ENCODE results near the gene ADGRG2.

The ADGRG2 gene, protein sequence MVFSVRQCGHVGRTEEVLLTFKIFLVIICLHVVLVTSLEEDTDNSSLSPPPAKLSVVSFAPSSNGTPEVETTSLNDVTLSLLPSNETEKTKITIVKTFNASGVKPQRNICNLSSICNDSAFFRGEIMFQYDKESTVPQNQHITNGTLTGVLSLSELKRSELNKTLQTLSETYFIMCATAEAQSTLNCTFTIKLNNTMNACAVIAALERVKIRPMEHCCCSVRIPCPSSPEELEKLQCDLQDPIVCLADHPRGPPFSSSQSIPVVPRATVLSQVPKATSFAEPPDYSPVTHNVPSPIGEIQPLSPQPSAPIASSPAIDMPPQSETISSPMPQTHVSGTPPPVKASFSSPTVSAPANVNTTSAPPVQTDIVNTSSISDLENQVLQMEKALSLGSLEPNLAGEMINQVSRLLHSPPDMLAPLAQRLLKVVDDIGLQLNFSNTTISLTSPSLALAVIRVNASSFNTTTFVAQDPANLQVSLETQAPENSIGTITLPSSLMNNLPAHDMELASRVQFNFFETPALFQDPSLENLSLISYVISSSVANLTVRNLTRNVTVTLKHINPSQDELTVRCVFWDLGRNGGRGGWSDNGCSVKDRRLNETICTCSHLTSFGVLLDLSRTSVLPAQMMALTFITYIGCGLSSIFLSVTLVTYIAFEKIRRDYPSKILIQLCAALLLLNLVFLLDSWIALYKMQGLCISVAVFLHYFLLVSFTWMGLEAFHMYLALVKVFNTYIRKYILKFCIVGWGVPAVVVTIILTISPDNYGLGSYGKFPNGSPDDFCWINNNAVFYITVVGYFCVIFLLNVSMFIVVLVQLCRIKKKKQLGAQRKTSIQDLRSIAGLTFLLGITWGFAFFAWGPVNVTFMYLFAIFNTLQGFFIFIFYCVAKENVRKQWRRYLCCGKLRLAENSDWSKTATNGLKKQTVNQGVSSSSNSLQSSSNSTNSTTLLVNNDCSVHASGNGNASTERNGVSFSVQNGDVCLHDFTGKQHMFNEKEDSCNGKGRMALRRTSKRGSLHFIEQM

DNA sequence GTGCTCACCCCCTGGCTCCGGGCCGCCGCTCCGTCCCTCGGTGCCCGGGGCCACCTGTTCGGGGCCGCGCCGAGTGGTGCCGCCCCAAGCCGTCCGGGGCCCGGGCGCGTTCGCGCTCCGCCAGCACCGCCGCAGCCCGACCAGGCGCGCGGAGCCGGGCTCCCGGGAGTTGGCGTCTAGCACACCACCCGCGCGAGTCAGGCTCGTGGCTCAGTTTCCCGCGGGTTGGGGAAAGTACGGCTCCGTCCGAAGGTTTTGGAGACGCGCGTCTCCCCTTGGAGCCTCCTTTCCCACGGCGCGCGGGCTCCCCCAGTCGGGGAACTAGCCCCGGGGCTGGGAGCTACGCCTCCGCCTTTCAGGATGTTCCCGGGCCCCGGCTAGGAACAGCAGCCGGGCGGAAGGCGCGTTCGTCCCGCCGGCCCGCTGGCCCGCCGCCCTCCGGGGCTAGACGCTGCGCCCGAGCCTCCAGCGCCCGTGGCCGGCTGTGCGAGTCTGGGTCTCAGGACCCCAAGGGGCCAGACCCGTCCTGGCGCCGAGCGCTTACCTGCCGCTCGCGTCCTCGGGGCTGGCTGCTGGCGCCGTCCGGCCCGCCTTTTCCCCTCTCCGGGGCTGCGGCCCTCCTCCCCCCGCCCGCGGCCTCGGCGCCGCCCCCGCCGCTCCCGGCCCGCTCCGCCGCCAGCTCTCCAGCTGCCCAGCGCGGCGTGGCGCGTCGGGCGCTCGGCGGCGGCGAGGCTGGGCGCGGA is at the start of gene ADGRG2:
ADGRG2 (minus strand) TSS at position 571 of the 743 bp plus-strand sequence. CDS start 53,634 bp downstream, outside the sequence.
- DNase-seq (ENCODE audit: low spot score) = peak; percentile 15

DNA sequence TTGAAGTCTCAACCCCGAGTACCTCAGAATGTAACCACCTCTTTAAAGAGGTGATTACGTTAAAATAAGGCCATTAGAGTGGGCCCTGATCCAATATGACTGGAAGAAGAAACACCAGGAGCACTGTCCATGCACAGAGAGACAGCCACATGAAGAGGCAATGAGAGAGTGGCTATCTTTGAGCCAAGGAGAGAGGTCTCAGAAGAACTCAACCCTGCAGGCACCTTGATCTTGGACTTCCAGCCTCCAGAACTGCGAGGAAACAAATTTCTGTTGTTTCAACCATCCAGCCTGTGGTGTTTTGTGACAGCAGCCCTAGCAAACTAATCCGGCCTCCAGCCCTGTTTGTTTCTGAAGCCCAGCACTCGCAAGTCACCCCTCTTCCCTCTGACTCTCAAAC is 46.3 kb upstream of the ADGRG2 start:
- no peak for DNase-seq (ENCODE audit: low spot score)

DNA sequence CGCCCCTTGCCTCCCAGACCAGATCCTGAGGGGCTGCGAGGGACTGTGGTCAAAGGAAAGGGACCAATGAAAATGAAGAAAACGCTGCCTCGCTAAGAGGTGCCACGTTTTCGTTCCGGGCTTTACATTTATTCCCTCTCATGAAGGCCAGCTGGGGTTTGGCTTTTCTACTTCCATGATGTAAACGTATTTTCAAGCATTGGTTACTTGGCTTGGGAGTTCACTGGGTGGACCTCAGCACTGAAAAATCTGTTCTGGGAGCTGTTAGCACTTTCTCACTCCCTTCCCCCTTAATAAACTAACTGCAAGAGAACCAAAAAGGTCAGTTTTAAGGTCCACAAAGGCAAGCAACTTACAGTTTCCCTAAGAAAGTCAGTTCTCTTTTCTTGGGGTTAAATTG is 40.6 kb upstream of the ADGRG2 start:
- DNase-seq (ENCODE audit: low spot score) = no peak

DNA sequence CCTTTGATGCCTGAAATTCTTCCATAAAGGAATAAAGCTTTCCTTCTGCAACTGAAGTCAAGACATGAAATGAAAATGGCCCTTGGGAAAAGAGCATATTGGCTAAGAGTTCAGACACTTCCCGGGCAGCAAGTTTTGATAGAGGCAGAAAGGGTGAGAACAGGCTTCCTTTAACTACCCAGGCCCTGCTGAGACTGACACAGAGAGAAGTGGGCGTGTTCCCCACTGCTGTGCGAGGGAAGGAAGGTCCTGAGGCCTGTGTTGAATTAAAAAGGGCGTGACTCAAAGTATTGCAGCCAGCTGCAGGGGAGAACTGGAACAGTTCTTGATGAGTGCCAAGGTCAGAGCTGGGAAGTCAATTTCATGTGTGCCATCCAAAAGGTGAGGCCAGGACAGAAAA is 33.9 kb upstream of the ADGRG2 start:
- DNase-seq (ENCODE audit: low spot score) = no peak

DNA sequence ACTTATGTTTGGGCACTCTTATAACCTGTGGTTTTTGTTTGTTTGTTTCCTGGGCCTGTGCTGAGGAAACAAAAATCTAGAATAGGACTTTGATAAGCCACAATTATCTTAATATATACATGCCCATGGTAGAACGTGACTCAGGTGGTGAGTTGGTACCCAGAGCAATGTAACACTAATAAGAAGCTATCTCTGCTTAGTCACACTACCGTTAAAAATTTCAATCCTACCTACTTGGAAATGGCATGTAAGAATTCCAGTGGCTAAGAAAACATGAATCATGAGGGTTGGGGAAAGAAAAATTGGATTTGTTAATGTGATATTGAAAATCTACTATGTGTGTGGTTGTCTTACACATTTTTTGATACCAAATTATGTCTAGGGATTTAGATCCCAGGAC is 30.5 kb upstream of the ADGRG2 start:
- DNase-seq (ENCODE audit: low spot score) = no peak

DNA sequence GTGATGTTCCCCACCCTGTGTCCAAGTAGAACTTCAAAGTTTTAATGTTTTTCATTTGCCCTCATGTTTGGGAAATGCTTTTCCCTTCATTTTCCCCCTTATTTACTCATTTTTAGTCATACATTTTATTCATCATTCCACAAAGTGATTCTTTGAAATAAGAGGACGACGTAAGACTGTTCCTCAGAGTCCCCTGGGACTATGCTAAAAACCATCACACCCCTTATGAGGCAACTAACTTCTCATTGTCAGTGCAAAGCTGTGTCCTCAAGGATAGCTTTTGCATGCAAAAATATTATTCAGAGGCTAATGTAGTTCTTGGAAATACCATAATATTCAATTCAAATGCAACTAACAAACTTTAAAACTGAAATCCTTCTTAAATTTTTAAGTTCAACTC is 14.8 kb upstream of the ADGRG2 start:
- DNase-seq (ENCODE audit: low spot score) = no peak

DNA sequence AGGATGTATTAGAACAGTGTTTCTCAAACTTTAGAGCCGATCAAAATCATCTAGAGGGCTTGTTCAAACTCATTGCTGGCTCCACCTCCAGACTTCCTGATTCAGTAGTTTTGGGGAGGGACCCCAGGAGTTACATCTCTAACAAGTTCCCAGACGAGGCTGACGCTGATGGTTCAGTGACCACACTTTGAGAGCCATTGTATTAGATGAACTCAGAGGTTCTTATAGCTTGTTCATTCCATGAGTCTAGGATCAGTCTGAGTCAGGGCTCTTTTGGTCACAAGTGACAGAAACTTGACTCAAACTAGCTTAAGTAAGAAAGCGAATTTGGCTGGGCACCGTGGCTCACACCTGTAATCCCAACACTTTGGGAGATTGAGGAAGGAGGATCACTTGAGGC is 11.5 kb upstream of the ADGRG2 start:
- DNase-seq (ENCODE audit: low spot score) = no peak

DNA sequence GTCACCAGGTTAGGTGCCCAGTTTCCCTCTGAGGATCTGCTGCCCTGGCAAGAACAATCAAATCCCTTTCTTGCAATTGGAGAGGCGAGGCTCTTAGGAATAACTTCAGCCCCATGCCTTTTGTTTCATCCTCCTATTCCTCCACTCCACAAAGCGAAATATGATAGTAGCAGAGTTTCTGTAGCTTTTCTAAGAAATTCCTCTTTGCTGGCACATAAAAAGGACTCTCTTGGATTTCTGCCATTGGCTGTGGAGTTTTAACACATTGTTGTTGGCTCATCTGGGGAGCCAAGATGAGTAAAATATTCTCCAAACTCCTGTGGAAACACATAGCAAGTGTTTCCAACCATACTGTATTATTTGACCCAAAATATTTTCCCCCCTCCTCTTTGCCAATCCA is 11.0 kb upstream of the ADGRG2 start:
- no peak for DNase-seq (ENCODE audit: low spot score)

DNA sequence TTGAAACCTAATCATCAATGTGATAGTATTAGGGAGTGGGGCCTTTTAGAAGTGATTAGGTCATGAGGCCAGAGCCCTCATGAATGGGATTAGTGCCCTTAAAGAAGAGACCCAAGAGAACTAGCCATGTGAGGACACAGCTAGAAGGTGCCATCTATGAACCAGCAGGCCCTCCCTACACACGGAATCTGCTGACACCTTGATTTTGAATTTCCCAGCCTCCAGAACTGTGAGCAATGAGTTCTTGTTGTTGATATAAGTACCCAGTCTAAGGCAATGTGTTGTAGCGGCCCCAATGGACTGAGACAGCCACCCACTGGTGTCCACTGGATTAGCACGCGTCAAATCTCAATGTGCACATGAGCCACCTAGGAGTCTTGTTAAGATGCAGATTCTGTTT is 8.4 kb upstream of the ADGRG2 start:
- DNase-seq (ENCODE audit: low spot score) = no peak

DNA sequence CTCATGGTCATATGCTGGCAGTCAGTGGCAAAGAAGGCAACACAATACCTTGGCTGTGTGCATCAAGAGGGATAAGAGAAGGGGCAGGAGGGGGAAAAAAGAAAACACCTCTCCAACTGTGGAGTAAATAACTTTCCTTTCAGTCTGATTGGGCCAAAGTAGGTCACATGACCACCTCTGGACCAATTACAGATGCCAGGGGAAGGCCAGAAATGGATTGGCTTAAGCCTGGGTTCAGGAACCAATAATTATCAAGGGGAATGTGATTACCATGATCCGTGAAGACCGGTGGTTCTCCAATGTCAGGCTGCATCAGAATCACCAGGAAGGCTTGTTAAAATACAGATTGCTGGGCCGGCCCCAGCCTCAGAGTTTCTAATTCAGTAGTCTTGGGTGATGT is 7.4 kb upstream of the ADGRG2 start:
- DNase-seq (ENCODE audit: low spot score) = no peak

DNA sequence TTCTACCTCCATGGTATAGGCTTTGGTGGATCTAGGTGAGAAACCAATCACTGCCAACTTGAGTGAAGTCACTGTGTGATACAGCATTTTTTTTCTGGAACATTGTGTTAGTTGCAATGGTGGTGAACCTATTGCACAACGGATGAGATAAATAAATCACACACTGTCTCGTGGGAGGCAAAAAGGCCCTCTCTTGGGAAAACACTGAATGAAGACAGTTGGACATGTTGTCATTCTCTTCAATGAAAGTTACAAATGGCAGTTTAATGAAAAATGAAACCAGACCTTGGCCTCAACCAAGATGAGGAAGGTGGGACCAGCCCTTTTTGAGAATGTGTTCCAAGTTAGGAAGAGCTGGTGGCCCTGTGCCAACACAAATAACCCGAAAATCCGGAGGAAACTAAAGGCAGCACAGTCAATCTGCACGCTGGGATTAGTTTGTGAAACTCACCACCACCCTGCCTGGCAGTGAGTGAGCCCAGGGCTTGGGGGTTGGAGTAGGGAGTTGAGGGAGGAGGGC is 5.4 kb upstream of the ADGRG2 start:
- DNase-seq (ENCODE audit: low spot score) = no peak

DNA sequence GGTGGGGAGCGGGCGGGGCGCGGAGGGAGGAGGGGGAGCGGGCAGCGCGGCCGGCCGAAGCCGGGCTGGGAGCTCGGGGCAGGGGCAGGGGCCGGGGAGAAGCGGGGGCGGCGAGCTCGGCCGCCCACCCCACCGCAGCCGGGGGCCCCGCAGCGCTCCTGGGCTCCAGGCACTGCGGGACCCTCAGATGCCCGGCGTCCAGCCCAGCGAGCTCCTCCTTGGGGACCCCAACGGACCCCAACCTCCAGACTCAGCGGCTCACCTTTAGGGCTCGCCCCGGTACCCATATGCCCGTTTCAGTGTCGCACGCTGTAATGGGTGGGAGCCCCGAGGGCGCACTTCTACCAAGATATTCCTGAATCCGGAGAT is 357 bp upstream of the ADGRG2 start:
- no peak for DNase-seq (ENCODE audit: low spot score)

DNA sequence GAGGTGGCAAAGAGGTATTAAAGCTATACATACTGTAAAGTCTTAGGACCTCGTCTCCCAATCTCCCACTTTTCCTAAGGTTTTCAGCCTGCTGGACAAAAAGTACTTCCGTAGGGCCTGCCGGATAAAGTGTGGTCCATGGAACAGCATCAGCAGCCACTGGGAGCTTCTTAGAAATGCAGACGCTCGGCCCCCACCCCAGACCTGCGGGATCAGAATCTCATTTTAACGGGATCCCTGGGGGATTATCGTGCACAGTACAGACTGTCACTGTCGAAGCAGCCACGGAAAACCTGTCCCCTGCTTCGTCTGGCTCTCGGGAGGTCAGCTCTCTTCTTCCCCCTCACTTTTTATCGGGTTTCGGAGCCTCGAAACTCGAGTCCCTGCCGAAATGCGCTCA is 802 bp downstream of the ADGRG2 start:
- no peak for DNase-seq (ENCODE audit: low spot score)

DNA sequence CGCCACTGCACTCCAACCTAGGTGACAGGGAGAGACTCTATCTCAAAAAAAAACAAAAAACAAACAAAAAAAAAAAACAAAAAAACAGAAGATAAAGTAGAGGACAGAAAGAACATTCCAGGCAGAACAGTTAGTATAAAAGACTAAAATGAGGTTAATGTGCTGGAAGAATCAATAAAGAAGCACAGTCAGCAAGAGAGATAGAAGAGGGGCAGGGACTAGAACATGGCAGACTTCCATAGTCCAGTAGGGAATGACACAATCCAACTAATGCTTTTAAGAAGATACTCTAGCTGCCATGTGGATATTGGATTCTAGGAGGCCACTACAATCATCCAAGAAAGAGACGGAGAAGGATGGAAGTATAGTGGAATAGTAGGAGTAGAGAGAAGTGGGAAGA is 11.6 kb downstream of the ADGRG2 start:
- no peak for DNase-seq (ENCODE audit: low spot score)

DNA sequence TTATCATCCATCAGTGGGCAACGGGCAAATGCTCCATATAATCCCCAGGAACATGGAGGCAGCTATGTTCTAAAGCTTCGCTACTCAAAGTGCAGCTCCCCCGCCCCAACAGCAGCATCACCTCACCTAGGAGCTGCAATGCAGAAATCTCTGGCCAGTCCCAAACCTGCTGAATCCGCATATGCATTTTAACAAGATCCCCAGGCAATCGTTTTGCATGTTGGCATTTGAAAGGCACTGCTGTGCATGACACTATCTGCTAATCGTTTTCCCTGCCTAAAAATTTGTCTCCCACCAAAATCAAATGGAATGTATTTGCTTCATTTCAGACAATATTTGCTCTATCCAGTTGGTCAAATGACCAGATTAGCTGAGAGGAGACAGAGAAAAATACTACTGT is 15.2 kb downstream of the ADGRG2 start:
- no peak for DNase-seq (ENCODE audit: low spot score)

DNA sequence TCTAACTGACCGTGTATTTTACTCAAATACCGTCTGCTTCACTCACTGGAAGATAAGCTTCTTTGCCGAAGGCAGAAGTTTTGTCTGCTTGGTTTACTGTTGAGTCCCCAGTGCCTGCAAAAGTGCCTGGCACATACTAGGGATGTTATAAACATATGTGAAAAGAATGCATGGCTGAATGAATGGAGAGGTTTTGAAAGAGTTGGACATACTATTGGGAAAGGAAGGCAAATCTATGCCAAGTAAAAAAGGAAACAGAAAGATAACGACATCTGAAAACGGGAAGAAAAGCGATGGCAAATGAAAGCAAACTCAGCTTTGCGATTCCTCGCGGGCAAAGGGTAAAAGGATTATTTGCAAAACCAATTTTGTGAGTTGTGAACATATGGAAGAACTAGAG is 21.7 kb downstream of the ADGRG2 start:
- no peak for DNase-seq (ENCODE audit: low spot score)

DNA sequence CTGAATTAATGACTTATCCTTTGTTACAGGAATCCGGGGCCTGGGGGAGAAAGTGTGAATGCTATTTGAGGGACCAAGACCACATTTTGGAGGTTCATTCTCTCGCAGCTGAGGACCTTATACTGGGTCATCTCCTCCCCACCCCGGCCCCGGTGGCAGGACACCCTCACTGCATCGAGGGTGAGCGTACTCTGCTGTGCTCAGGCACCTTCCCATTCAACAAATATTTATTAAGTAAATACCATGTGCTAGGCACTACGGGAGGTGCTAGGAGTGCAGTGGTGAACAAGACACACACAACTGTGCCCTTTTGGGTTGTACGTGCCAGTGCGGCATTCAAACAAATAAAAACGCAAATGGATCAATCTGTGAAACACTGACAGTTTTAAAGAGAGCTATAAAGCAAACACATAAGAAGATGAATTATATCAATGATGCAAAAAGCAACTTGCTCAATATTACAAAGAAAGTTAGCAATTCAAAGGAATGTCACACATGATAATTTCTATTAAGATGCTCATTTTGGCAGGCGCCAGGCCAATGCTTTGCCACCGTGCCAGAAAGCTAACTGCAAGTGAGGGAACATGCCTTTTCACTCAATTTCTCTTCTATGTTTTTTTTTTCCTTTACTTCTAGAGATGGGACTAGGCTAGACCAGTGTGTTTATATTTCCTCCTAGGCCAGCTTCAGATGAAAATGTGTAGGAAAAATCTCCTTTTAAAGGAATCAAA is 24.6 kb downstream of the ADGRG2 start:
- no peak for DNase-seq (ENCODE audit: low spot score)

DNA sequence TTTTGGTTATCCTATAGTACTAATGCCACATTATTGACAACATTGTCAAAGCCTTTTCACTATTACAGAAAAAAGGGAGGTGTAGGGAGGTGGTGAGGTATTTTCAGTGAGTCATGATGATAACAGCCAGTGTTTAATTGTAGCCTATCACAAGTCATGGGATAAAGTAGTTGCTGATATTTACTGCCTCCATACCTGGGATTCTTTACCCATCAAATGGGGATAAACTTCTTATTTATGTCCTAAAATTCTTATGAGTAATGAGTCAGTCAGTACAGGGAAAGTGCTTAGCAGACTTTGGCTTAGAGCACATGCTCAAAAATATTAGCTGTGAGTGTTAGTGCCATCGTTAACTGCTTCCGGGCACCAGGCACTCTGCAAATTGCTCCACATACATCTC is 25.7 kb downstream of the ADGRG2 start:
- DNase-seq (ENCODE audit: low spot score) = no peak

DNA sequence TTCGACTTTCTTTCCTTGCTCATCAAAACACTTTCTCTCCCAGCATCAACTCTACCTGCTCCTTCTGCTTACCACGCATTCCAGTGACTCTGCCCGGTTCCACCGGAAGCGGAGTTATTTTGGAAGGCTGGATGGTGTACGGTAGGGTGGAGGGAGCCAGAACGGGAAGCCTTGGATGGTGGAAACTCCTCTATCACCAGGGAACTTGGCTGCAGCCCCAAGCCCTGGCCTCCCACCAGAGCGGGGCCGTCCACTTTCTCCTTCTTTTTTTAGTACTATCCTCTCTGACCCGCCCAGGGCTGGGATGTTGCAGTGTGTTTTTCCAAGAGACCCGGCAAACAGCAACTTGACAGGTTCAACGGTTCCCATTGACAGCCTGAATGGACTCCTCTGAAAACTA is 27.6 kb downstream of the ADGRG2 start:
- no peak for DNase-seq (ENCODE audit: low spot score)

DNA sequence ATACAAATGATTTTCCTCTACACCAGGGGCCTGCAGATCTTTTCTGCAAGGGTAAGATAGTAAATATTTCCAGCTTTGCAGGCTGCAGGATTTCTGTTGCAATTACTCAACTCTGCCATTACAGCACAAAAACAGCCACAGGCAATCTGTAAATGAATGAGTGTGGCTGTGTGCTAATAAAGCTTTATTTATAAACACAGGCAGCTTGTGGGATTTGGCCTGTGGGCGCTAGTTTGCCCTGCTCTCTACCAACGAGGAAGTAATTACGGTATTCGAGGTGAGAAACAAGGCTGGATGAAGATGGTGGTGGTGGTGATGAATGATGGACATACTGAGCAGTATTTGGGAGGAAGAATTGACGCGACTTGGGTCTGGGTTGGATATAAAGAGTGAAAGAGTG is 30.7 kb downstream of the ADGRG2 start:
- DNase-seq (ENCODE audit: low spot score) = no peak

DNA sequence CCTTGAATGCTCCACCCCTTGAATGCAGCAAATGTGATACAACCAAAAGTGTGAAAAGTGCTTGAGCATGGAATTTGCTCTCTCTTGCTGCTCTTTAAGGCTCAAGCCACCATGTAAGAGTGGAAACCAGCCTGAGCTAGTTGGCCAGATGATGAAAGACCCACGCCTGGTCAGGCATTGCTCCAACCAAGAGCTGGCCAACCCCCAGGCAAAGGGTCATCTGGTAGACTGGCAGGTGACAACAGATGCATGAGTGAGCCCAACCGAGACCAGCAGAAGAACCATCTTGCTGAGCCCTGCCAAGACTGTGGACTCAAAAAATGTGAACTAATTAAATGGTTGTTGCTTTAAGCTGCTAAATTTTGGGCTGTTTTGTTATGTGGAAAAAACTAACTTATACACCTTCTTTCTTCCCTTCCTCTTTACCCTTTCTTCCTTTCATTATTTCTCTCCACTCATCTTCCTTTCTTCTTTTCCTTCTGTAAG is 32.7 kb downstream of the ADGRG2 start:
- DNase-seq (ENCODE audit: low spot score) = no peak

All from HuH-7.5 (cell line).